ENCODE data around the gene BTBD16.
A peak's percentile ranks its signal among the peaks of the same experiment; 100 is the strongest.

Gene BTBD16

DNA sequence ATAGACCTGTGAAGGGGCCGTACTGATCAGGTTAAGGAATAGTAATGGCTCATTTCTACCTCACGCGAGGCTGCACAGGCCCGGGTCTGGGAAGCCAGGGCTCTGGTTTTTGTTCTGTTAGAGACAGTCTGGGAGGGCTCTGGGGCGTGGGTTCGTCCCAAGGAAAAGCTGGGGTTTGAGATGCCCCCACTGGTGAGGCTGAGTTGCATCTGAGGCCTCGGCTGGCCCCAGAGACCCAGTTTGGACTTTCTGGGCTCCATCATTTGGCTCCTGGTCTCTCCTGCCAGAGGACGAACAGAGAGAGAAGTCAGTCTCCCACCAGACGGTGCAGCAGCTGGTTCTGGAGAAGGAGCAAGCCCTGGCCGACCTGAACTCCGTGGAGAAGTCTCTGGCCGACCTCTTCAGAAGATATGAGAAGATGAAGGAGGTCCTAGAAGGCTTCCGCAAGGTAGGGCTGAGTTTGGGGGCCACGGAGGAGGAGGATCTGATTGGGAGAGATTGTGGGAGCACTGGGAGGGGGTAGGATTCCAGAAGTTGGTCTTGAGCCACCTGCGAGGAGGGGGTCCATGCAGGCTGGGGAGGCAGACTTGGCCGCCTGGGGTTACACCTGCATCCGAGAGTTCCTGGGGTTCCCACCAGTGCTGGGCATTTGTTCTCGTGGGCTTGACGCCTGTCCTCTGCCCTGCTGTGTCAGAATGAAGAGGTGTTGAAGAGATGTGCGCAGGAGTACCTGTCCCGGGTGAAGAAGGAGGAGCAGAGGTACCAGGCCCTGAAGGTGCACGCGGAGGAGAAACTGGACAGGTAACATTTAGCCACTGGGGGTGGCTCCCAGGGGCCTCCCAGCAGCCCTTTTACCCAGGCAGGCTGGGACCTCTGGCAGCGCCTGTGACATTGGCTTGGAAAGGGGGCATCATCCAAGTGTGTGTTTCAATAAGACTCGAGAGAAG lies 22.5 kb upstream of the BTBD16 start:
- DNase-seq = no peak

DNA sequence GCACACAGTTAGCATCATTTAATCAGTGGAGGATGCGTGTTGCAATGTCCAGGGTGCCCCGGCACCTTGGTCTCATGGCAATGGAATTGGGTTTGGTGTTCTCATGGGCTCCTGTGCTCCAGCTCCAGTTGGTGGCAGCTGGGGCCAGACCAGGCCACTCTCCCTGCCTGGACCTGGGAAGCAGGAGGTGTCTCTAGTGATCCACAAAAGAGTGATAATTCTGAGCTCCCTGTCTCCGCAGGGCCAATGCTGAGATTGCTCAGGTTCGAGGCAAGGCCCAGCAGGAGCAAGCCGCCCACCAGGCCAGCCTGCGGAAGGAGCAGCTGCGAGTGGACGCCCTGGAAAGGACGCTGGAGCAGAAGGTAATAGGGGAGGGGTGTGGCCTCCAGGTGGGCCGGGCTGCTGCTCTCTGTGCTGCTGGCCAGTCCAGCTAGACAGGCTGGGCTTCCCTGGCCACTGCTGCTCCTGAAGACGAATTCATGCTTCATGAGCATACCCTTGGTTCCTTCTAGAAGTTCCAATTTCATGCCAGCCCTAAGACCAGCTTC lies 21.7 kb upstream of the BTBD16 start:
- DNase-seq = no peak

DNA sequence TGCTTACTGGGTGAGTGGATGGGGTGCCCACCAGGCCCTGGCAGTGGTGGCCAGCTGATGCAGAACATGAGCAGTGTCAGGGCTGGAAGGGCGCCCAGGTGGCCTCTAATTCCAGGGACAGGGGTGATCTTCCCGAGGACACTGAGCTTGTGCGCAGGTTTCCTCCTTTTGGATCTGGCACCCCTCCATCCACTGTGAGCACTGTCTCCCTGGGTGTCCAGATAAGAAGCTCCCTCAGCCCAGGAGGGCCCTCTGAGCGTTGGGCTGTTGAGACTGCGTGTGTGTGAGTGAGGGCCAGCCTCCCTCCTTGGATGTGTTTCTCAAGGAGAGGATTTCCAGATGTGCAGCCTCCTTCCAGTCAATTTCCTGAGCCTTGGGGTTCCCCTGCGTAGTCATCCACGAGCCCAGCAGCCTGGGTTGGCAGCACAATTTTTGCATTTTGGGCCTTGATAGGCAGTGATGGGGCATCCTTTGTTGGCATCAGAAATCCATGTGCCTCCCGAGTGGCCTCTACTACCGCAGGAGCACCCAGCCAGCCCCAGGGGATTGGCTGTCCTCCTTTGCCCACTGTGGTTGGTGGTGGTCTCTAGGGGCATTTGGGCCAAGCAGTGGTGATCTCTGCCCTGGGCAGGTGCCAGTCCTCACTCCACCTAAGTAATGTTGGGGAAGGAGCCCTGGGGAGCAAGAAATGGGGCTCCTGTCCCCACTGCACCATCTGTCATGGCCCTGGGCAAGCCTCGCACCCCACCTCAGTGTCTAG lies 20.9 kb upstream of the BTBD16 start:
- no peak for DNase-seq

DNA sequence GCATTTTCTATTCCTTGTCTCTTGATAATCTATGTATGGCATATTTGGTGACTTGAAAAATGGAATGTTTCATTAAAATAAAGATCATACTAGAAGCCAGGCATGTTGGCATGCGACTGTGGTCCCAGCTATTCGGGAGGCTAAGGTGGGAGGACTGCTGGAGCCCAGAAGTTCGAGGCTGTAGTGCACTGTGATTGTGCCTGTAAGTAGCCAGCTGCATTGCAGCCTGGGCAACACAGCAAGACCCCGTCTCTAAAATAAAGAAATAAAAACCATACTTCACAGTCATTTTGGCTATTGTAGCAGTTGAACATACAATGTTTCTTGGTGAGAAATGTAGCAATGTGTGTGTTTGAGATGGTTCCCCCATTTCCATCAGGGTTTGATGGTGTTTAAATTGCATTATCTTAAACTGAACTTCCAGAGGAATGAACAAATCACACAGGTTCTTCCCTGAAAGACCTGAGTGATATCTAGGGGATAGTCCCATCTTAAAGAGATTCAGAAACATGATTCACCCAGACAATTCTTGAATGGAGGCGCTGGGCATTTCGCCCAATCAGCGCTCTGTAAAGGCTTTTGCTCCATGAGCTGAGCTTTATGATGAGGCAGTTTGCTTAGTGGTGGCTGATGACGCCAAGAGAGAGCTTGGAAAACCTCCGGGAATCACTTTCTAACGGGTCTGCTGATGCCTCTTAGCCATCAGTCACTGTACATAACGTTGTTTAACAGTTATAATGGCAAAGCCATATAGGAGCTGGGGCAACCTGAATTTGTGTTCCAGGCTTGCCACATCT lies 19.4 kb upstream of the BTBD16 start:
- DNase-seq = no peak

DNA sequence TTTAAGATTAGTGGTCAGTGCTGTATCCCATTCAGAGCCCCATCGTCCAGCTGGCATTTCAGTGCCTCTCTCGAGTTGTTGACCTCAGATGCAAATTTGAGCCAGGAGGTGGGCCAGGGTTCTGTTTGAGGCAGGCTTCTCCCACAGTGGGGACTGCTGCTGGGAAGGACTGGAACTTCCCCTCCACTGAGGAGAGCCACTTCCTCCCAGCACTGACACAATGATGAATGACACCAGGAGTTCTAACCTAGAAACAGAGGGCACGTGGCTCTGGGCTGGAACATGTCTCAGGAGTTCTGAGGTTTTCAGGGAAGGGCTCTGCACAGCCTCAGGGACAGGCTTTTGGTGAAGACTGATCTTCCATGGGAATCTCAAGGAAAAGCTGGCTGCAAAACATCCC lies 18.3 kb upstream of the BTBD16 start:
- DNase-seq = no peak

DNA sequence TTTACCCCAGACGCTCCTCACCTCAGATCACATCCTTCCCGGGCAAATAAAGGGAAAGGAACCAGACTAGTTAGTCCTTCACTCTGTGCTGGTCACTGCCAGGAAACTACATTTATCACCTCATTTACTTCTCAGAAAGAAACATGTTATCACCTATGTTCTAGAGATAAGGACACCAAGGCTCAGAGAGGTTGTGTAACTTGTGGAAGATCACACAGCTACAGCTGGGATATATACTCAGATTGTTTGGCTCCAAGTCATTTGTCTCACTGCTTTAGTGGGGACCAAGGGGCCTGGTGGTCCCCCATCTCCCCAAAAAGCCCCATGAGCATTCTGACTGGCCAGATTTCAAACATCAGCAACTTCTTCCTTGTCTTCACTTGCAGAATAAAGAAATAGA lies 17.5 kb upstream of the BTBD16 start:
- no peak for DNase-seq

DNA sequence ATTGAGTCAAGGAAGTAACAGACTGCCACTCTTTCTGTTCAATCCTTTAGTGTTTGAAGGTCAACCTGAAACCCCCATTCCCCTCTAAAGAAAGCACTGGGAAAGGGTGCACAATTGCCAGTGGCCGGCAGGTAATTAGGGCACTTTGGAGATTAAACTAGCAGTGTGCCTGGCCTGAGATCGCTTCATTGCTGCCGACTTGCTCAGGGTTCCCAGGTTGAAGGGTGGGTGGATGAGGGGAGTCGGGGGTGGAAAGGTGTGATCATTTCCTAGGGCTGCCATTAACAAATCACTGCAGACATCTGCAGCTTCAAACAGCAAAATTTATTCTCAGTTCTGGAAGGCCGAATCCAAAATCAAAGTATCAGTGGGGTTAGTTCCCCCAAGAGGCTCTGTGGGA lies 16.3 kb upstream of the BTBD16 start:
- no peak for DNase-seq

DNA sequence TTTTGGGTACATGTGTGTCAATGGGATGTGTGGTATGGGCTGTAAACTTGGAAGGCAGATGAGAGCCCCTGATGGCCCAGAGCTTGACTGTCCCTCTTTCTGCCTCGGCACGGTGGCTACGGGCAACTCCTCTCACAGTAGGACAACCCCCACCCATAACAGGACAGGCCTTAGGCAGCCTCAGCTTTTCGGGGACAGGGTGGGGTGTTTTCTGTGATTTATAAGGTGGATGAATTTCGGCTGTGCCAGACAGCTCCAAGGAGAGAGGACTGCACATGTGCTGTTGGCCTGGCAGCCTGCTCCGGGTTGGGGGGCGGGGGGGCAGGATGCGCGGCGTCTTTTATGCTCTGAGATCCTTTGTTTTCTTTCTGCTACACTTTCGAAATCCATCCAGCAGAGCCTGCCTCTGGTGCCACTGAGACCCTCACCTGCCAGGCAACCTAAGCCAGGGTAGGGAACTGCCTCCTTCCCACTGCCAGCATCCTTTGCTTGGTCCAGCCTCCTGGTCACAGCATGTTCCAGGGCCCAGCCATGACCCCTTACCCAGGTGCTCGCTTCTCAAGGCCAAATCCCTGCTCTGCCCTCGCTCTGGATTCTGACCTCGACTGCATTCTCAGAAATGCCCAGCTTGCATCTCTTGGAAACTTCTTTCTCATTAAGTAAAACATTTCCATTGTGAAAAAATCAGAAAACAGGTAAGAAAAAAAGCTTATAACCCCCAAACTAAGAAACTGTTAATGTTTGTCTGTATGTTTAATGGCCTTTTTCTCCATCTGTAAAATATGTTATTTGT lies 15.4 kb upstream of the BTBD16 start:
- DNase-seq = no peak

DNA sequence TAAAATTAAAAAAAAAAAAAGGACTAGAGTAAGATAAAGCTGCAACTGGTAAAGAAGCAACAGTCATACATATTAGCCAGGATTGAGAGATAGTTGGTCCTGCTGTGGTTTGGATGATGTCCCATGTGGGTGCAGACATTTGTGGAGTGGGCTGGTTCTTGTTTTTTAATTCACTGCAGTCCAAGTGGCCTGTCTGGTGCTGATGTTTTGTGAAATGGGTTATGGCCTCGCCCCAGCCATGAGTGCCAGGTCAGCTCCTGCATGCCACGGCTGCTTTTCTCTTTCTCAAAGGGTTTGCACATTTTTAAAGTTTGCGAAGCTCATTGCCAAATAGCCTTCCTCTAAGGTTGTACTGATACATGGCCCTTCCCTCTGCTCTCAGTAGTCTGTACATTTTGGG lies 14.1 kb upstream of the BTBD16 start:
- no peak for DNase-seq

DNA sequence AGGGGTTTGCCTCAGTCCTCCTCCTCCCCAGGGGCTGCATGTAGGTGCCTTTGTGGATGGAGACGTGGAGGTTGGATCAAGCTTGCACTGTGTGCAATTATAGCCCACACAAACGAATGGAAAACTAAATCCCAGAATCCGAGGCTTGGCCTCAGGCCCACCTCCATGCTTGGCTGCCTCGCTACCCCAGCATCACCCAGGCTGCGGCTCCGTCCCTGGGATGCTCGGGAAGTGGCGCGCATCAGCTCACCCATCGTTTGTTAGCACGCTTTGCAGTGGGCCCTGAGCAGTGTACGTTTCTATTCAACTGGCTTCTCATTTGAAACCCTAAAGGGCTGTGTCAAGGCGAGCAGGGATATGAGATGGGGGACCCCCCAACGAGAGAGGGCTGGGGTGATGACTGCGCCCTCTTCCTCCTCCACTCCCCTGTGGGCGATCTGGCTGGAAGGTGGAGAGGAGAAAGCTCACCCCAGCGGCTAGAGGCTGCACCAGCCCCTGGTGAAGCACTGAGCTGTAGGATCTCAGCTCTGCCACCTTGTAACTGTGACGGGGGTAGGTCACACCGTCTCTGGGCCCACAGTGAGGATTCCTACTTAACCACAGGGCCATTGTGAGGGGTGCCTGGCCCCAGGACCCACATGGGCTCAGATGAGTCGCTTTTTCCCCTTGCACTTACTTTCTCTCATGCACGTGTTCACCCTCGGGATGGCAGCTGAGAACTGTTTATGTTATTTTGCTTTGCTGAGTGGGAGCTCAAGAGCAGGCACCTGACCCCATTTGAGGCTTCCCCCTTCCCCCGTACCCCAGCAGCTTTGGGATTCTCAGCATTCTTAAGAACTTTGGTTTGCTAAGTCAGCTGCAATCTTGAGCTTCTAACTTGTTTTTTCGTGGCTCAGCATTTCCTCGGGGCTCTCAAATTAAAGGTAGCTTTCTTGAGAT lies 12.7 kb upstream of the BTBD16 start:
- no peak for DNase-seq

DNA sequence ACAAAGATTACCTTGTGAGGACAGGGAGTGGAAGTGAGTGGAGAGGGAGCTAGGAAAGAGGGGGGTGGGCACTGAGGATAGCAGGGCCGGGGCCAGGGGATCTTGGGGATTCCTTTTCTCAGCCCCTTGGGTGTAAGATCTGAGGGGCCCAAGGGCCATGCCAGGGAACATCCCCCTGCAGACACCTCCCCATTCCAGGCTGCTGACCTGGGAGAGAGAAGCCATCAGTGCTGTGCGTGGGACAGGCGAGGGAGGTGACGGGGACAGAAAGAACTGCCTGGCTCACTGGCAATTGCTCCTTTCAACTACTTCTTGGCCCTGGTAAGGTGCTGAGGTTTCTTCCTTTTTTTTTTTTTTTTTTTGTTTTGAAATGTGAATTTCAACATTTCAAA lies 12.0 kb upstream of the BTBD16 start:
- no peak for DNase-seq

DNA sequence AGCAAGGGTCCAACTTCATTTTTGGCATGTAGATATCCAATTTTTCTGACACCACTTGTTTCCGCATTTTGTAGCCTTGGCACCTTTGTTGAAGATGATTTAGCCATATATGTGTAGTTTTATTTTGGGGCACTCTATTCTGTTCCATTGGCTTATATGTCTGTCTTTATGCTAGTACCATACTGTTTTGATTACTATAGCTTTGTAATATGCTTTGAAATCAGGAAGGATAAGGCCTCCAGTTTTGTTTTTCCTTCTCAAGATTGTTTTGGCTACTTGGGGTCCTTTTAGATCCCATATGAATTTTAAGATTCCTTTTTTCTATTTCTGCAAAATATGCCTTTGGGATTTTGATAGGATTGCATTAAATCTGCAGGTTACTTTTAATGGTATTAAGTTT lies 9.5 kb upstream of the BTBD16 start:
- DNase-seq = no peak

DNA sequence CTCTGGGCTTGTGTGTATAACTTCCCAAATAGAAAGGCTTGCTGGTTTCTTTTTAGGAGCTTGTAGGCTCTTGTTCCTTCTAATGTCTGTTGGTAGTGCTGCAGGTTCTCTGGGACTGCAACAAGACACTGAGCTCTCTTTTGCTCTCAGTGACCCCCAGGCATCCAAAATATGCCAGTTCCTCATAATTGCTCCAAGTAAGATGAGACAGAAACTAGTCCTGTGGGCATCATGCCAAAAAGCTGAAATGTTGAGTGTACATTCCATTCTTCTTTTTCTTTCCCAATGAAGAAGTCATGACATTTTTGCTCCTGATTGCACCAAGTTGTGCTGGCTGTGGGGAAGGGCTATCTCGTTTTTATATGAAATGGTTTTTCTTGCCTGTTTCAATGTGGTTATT lies 7.1 kb upstream of the BTBD16 start:
- DNase-seq = no peak

DNA sequence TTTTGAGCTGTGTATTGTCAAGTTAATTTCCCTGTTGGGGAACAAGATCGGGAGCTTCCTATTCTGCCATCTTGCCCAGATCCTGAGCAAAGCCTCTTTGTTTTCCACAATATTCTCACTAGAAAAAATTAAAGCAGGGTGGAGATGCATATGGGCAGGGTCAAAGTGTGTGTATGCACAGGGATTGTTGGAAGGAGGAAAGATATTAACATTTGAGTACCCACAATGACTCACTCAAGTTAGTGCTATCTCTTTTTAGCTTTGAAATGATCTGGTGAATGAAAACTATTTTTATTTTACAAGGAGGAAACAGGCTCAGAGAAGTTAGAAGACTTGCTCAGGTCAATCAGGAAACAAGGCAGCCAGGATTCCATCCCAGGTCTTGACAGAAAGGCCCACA lies 6.7 kb upstream of the BTBD16 start:
- no peak for DNase-seq

DNA sequence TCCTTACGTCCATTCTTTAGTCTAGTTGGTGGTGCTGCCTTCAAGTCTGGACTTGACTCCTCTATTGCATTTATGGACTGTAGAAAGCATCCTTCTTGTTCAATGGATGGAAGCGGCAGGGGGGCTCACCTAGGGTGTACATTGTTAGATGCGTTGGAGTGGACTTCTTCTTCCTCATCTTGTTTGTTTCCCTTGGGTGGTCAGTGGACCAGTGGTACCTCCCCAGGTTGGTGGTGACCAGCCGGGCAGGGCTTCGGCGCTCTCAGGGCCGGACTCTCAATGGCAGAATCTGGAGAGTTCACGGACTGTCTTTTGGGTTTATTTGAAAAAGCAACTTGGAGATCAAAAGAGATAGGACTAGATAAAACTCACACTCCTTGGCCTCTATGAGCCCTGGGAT lies 6.2 kb upstream of the BTBD16 start:
- no peak for DNase-seq

DNA sequence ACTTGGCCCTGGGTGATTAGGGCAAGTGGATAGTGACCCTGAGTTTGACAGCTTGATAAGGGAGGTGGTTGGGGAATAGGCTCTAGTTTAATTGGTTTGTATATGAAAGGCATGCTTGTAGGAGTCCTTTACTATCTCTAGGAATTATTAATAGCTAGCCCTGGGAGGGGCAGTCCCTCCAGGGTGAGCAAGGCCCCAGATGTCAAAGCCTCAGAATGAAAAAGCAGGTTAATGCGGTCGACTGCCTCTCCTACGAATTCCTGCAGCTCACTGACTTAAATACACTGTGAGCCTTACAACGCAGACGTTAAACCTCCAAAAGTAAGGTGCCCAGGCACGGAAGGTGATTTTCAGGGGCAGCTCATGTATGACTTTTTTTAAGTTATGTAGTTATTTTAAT lies 5.2 kb upstream of the BTBD16 start:
- DNase-seq = no peak

DNA sequence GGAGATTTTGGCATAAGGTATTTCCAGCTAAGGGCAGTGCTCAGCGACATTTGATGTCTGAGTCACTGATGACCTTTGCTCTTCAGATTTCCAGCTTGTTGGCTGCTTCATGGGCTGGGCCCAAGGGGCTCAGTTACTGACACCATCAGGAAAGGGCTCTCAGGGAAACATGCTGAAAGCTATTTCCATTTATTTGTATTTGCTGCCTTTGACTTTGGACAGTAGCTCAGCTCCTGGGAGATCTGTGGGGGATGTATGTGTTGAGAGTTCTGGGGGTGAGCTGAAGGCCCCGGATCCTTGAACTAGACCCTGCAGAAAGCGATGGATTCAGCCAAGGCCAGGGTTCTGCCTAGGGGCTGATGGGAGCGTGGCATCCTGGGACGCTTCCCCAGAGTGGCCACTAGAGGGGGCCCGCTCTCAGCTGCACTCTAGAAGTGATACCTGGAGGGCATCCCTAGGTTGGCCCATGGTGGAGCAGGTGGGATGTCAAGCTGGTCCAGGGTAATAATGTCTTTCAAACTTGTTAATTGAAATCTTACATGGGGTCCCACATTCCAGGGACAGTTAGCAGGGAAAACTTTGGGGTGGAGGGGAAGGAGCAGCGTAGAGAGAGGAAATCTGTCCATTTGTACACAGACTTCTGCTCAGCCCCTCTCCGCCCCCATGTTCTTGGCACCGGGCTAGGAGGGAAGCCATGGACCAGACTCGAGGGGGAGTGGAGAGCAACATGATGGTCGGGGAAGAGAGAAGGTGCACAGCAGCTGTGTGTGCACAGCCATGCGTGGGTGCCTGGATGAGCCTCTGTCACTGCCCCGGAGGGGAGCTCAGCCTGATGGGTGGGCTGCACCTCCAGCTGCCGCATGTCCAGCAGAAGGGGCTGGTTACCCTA lies 3.0 kb upstream of the BTBD16 start:
- peak; percentile 19 to 27 for DNase-seq

DNA sequence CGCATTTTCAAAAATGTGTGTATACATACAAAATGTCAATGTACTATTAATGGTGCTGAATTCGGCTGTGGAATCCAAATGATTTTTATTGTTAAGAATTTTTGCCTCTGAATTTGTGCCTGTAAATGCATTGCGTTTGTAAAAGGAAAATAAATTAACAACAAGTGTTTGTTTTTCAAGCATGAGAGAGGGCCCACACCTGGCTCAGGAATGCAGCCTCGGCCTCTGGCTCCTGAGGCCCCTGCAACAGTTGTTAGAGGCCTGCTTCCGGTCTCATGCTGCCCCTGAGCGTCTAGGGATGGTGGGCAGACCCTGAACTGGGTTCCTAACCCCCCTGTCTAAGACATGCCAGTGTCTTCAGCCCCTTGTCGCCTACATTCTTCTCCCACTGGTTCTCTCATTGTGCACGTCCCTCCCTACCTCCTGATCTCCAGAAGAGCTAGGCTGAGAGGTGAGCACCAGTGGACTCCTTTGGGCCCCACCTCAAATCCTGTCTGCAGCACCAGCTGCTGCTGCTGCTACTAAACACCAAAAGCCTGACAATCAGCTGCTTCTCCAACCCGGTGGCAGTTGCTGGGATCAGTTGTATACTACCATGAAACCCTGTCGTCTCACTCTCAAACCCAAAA lies 1.9 kb upstream of the BTBD16 start:
- no peak for DNase-seq

DNA sequence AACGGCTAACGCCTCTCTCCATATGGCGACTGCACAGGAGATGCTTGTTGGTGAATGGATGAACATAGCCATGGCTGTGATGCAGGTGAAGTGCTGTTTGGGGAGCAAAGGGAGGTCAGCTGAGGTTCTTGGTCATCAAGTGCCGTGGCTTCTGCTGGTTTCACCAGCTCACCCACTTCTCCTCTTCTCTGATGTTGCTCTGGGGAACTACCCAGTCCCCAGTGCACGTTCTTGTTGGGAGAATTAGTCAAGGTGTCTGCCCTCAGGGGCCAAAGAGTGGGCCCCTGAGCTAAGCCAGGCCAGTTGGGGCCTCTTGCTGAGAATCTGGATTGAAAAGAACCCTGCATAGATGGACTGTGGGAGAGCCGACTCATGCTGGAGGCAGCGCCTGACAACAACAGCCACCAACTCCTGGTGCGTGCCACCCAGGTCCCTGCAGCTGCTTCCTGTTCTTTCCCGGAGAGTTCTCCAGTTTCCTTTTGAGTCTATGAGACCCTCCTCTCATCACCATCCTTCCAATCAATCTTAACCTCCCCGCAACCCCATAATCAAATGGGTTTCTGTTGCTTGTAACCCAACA lies 3.0 kb downstream of the BTBD16 start:
- no peak for DNase-seq

Data from CD4-positive, alpha-beta T cell treated with Interleukin-1 beta for 1 hour (primary cell).